ENCODE measurements around the gene COL21A1. TPM values are rescaled to one million over a fixed set of nuclear protein-coding genes. Genes with fewer than 3 reads are reported as not detected.
A peak's percentile ranks its signal among the peaks of the same experiment; 100 is the strongest.
"Not testable (repeated sequence)": the region's sequence is repeated elsewhere in the genome, so short reads cannot be mapped to it uniquely, and the experiment has no call there.

The COL21A1 gene
- total RNA-seq, 1 donor from 2014 or later: 0.57 TPM

- no peaks in the 10 kb centered on the region for H3K36me3 Mint-ChIP-seq (ENCODE audit: low read depth, unreplicated experiment)
- H4K20me1 ChIP-seq (ENCODE audit: insufficient read depth, low read length): no peaks in the 10 kb centered on the region
- no peaks in the 10 kb centered on the region for H3K36me3 ChIP-seq (ENCODE audit: insufficient read depth, low read length)
- H3K9me3 Mint-ChIP-seq (ENCODE audit: unreplicated experiment): no peaks in the 10 kb centered on the region
- no peak overlapping the region for H3K9ac ChIP-seq (ENCODE audit: low read length)
- H3K9me3 ChIP-seq (ENCODE audit: insufficient read depth, low read depth, low read length): no peaks in the 10 kb centered on the region
- H3K4me1 ChIP-seq (ENCODE audit: insufficient read depth, low read length): no peaks in the 10 kb centered on the region
- no peak overlapping the region for H3K27ac Mint-ChIP-seq (ENCODE audit: unreplicated experiment)
- no peak overlapping the region for H3K27ac ChIP-seq (ENCODE audit: low read depth, low read length)
- TF ChIP-seq EZH2 (IDR thresholded peaks at IDR 0.05; ENCODE audit: insufficient read depth, low read length): no peak
- TF ChIP-seq, protein P1, sequence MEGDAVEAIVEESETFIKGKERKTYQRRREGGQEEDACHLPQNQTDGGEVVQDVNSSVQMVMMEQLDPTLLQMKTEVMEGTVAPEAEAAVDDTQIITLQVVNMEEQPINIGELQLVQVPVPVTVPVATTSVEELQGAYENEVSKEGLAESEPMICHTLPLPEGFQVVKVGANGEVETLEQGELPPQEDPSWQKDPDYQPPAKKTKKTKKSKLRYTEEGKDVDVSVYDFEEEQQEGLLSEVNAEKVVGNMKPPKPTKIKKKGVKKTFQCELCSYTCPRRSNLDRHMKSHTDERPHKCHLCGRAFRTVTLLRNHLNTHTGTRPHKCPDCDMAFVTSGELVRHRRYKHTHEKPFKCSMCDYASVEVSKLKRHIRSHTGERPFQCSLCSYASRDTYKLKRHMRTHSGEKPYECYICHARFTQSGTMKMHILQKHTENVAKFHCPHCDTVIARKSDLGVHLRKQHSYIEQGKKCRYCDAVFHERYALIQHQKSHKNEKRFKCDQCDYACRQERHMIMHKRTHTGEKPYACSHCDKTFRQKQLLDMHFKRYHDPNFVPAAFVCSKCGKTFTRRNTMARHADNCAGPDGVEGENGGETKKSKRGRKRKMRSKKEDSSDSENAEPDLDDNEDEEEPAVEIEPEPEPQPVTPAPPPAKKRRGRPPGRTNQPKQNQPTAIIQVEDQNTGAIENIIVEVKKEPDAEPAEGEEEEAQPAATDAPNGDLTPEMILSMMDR (IDR thresholded peaks at IDR 0.05; ENCODE audit: insufficient read depth, low read depth, low read length): no peak
- no peaks in the 10 kb centered on the region for H3K27me3 ChIP-seq (ENCODE audit: insufficient read depth, low read length)
- H3K27me3 Mint-ChIP-seq (ENCODE audit: low read depth, unreplicated experiment): peaks cover 3% of the 10 kb centered on the region
- no peak overlapping the region for H3K4me3 ChIP-seq (ENCODE audit: insufficient read depth, low read depth, low read length)
- no peak overlapping the region for H3K4me3 Mint-ChIP-seq (ENCODE audit: unreplicated experiment)
- H3K4me1 Mint-ChIP-seq (ENCODE audit: low read depth, unreplicated experiment): no peaks in the 10 kb centered on the region
- no peak for DNase-seq (ENCODE audit: low read depth)
- no peaks in the 10 kb centered on the region for H3K79me2 ChIP-seq (ENCODE audit: insufficient read depth, low read length)
- FAIRE-seq: no peak
- H3K4me2 ChIP-seq (ENCODE audit: low read length): no peak overlapping the region
- H2AFZ ChIP-seq (ENCODE audit: low read depth, low read length): no peak overlapping the region
These were observed 230.2 kb downstream of the COL21A1 start for GRCh38 chr6:56017198-56017597.

DNA sequence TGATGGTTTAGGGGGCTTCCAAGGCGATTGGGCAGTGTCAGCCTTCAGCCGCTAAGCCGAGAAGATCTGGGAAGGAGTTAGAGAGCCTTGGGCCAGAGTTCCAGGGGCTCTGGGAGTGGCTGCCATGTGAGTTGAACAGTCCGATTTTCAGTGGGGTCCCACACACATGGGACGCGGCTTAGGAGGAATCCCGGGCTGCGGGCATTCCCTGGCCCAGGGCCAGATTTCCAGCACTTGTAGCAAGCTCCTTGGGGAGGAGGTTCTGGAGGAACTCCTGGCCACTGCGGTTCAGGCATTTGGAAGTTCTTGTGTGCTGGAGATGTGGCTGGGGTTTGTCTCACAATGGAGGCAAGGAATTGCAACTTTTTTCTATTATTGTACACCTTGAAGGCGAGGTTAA, 233.3 kb downstream of the COL21A1 start:
- H3K36me3 ChIP-seq (ENCODE audit: insufficient read depth, low read length); H3K4me1 ChIP-seq (ENCODE audit: insufficient read depth, low read length); H2AFZ ChIP-seq (ENCODE audit: low read depth, low read length); H3K27ac Mint-ChIP-seq (ENCODE audit: unreplicated experiment); H3K4me1 Mint-ChIP-seq (ENCODE audit: low read depth, unreplicated experiment); H3K4me2 ChIP-seq (ENCODE audit: low read length); H3K4me3 ChIP-seq (ENCODE audit: insufficient read depth, low read depth, low read length); FAIRE-seq; H3K9ac ChIP-seq (ENCODE audit: low read length); H3K27me3 Mint-ChIP-seq (ENCODE audit: low read depth, unreplicated experiment); H4K20me1 ChIP-seq (ENCODE audit: insufficient read depth, low read length); DNase-seq (ENCODE audit: low read depth); H3K79me2 ChIP-seq (ENCODE audit: insufficient read depth, low read length); H3K27me3 ChIP-seq (ENCODE audit: insufficient read depth, low read length); H3K27ac ChIP-seq (ENCODE audit: low read depth, low read length); H3K4me3 Mint-ChIP-seq (ENCODE audit: unreplicated experiment); H3K36me3 Mint-ChIP-seq (ENCODE audit: low read depth, unreplicated experiment); H3K9me3 ChIP-seq (ENCODE audit: insufficient read depth, low read depth, low read length); H3K9me3 Mint-ChIP-seq (ENCODE audit: unreplicated experiment): not testable (repeated sequence)

DNA sequence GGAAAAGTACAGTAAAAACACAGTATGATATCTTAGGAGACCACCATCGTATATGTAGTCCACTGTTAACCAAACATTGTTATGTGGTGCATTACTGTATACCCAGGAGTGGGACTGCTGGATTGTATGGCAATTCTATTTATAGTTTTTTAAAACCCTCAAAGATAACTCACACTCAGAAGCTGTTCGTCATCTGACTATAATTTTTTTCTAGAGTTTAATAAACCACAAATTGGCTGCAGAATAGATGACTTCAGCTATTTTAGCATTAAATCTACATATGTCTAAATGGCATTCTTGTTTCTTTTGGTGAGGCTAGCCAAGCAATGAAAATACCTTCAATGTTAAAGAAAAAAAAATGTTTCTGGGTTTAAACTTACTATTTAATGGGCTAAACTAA, 237.7 kb downstream of the COL21A1 start:
- Mint-ChIP-seq H3K9me3 (ENCODE audit: unreplicated experiment) (no peaks in the 10 kb centered on the region), H3K36me3 (ENCODE audit: low read depth, unreplicated experiment) (no peaks in the 10 kb centered on the region), H3K4me3 (ENCODE audit: unreplicated experiment) (no peak overlapping the region), H3K27ac (ENCODE audit: unreplicated experiment) (no peak overlapping the region), H3K27me3 (ENCODE audit: low read depth, unreplicated experiment) (no peaks in the 10 kb centered on the region), H3K4me1 (ENCODE audit: low read depth, unreplicated experiment) (no peaks in the 10 kb centered on the region)
- peak; percentile 33 for DNase-seq (ENCODE audit: low read depth)
- Histone ChIP-seq H3K79me2 (ENCODE audit: insufficient read depth, low read length) (no peaks in the 10 kb centered on the region), H3K36me3 (ENCODE audit: insufficient read depth, low read length) (no peaks in the 10 kb centered on the region), H3K9me3 (ENCODE audit: insufficient read depth, low read depth, low read length) (no peaks in the 10 kb centered on the region), H3K9ac (ENCODE audit: low read length) (no peak overlapping the region), H3K4me3 (ENCODE audit: insufficient read depth, low read depth, low read length) (no peak overlapping the region), H4K20me1 (ENCODE audit: insufficient read depth, low read length) (no peaks in the 10 kb centered on the region), H3K27ac (ENCODE audit: low read depth, low read length) (no peak overlapping the region), H3K4me2 (ENCODE audit: low read length) (no peak overlapping the region), H3K4me1 (ENCODE audit: insufficient read depth, low read length) (no peaks in the 10 kb centered on the region), H2AFZ (ENCODE audit: low read depth, low read length) (no peak overlapping the region), H3K27me3 (ENCODE audit: insufficient read depth, low read length) (no peaks in the 10 kb centered on the region)
- no peak for TF ChIP-seq EZH2 (IDR thresholded peaks at IDR 0.05; ENCODE audit: insufficient read depth, low read length)
- TF ChIP-seq, protein P1 (IDR thresholded peaks at IDR 0.05; ENCODE audit: insufficient read depth, low read depth, low read length): no peak
- no peak for FAIRE-seq
